KMS-11 (cell line): Measurements from ENCODE around the gene GJB5.

Source experiments
- H2AFZ ChIP-seq: fragments of 200-600 bp; sonication (generic); 2 replicates; pipeline ENCODE4 v1.6.1; 2016; ENCODE audit warnings: antibody characterized with exemption, mixed run types, low read depth
- H3K27ac ChIP-seq: fragments of 200-600 bp; sonication (generic); 2 replicates; pipeline ENCODE4 v1.6.1; 2016; ENCODE audit warnings: mild to moderate bottlenecking, mixed run types
- H3K27me3 ChIP-seq: fragments of 200-600 bp; sonication (generic); 2 replicates; pipeline ENCODE4 v1.6.1; 2017; ENCODE audit warnings: mild to moderate bottlenecking, low read depth, mixed run types, moderate library complexity; ENCODE audit not compliant: insufficient read depth
- H3K36me3 ChIP-seq: fragments of 200-600 bp; sonication (generic); 2 replicates; pipeline ENCODE4 v1.6.1; 2017; ENCODE audit warnings: mild to moderate bottlenecking, mixed run types; ENCODE audit not compliant: insufficient read depth
- H3K4me1 ChIP-seq: fragments of 200-600 bp; sonication (generic); 2 replicates; pipeline ENCODE4 v1.6.1; 2016; ENCODE audit warnings: mild to moderate bottlenecking, low read depth, mixed run types; ENCODE audit not compliant: poor library complexity, severe bottlenecking
- H3K4me2 ChIP-seq: fragments of 200-600 bp; sonication (generic); 2 replicates; pipeline ENCODE4 v1.7.0; 2016; ENCODE audit warnings: mild to moderate bottlenecking, mixed run types
- H3K4me3 ChIP-seq: fragments of 200-600 bp; sonication (generic); IDR thresholded peaks from 2 replicates; pipeline ENCODE4 v1.6.1; 2017; ENCODE audit warnings: low read depth, low read length, mixed read lengths; ENCODE audit not compliant: insufficient read depth
- H3K79me2 ChIP-seq: fragments of 200-600 bp; sonication (generic); 2 replicates; pipeline ENCODE4 v1.6.1; 2016; ENCODE audit warnings: low read depth, mixed run types; ENCODE audit not compliant: insufficient read depth
- H3K9ac ChIP-seq: fragments of 200-600 bp; sonication (generic); 2 replicates; pipeline ENCODE4 v1.6.1; 2016; ENCODE audit warnings: mild to moderate bottlenecking, mixed run types
- H4K20me1 ChIP-seq: fragments of 200-600 bp; sonication (generic); 2 replicates; pipeline ENCODE4 v1.6.1; 2016; ENCODE audit warnings: mild to moderate bottlenecking, mixed run types; ENCODE audit not compliant: insufficient read depth
- TF ChIP-seq, protein P1 (sequence below): fragments of 200-600 bp; sonication (generic); conservative IDR thresholded peaks from 2 replicates; pipeline ENCODE4 v1.6.1; 2017; ENCODE audit warnings: low read depth, mild to moderate bottlenecking, antibody characterized with exemption, low read length, moderate library complexity, mixed read lengths

The GJB5 gene

DNA sequence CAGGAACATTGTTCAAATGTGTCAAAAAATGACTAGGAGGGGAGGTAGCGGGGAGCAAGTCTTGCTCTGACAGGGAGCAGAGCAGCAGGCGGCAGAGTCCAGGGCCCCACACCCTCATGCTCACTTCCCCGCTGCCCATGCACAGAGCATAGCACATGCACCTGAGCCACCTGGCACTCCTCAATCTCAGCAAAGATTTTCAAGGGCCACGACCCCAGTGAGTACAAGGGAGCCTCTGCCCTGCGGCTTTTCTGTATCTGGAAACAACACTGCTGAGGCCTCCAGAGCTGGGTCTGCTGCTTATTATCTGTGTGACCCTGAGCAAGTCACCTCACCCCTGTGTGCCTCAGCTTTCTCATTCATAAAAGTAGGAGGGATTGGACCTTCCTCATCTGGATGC is 25.1 kb downstream of the GJB5 start:
- H3K4me3 ChIP-seq = no peak overlapping the region
- TF ChIP-seq, protein P1, sequence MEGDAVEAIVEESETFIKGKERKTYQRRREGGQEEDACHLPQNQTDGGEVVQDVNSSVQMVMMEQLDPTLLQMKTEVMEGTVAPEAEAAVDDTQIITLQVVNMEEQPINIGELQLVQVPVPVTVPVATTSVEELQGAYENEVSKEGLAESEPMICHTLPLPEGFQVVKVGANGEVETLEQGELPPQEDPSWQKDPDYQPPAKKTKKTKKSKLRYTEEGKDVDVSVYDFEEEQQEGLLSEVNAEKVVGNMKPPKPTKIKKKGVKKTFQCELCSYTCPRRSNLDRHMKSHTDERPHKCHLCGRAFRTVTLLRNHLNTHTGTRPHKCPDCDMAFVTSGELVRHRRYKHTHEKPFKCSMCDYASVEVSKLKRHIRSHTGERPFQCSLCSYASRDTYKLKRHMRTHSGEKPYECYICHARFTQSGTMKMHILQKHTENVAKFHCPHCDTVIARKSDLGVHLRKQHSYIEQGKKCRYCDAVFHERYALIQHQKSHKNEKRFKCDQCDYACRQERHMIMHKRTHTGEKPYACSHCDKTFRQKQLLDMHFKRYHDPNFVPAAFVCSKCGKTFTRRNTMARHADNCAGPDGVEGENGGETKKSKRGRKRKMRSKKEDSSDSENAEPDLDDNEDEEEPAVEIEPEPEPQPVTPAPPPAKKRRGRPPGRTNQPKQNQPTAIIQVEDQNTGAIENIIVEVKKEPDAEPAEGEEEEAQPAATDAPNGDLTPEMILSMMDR = no peak
- H3K27ac ChIP-seq = no peak overlapping the region
- no peaks in the 10 kb centered on the region for H3K27me3 ChIP-seq
- no peaks in the 10 kb centered on the region for H4K20me1 ChIP-seq
- no peak overlapping the region for H3K4me2 ChIP-seq
- no peak overlapping the region for H2AFZ ChIP-seq
- H3K9ac ChIP-seq = no peak overlapping the region
- H3K79me2 ChIP-seq = no peaks in the 10 kb centered on the region
- H3K36me3 ChIP-seq = no peaks in the 10 kb centered on the region
- H3K4me1 ChIP-seq = no peaks in the 10 kb centered on the region

GRCh38 chr1:34780528-34780927 is 25.7 kb downstream of the GJB5 start:
- Histone ChIP-seq H3K9ac (no peak overlapping the region), H3K36me3 (no peaks in the 10 kb centered on the region), H3K4me2 (no peak overlapping the region), H3K4me1 (no peaks in the 10 kb centered on the region), H3K79me2 (no peaks in the 10 kb centered on the region), H3K27me3 (no peaks in the 10 kb centered on the region), H3K4me3 (no peak overlapping the region), H2AFZ (no peak overlapping the region), H4K20me1 (no peaks in the 10 kb centered on the region), H3K27ac (no peak overlapping the region)
- TF ChIP-seq, protein P1 = no peak

DNA sequence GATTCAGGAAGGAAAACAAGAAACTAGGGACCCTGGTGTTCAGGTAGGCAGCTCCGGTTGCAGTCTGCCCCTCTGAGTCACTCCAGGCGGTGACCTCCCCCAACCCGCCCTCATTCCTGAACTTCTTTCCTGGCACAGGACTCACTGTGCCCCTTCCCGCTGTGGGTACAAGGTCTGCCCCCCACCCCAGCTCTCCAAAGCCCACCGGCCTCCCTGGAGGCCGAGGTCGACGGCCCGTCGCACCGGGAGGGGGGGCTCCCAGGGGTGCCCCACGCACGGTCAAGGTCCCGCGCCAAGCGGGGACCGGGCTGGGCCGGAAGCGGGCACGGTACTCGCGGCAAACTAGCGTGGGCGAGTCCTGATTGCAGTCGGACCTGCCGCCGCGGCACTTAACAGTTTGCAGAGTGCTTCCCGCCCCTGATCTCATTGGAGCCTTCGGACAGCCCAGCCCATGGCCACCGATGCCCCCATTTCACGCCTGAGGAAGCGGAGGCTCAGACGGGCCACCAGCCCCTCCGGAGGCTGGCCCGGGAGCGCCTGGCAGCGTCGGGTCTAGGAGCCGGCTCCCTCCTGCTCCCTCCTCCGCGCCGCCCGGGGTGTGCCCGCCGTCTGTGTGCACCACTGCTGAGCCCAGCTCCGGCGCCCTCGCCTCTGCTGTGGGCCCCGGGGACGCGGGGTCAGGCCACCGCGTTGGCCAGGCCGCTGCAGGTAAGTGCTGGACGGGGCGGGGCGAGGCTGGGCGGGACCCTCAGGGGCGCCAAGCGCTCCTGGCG is 26.4 kb downstream of the GJB5 start, which contains the start of gene GJB3:
TSS of gene GJB3 (plus strand) at position 144 of the 773 bp plus-strand sequence. CDS start 3,549 bp downstream, outside the sequence.
- Histone ChIP-seq H3K4me2 (no peak within 1 kb of the TSS), H3K36me3 (no peaks in the 10 kb centered on the region), H3K9ac (no peak within 1 kb of the TSS), H3K4me3 (no peak within 1 kb of the TSS), H2AFZ (no peak within 1 kb of the TSS), H4K20me1 (no peaks in the 10 kb centered on the region), H3K27me3 (no peaks in the 10 kb centered on the region), H3K79me2 (no peaks in the 10 kb centered on the region), H3K27ac (no peak within 1 kb of the TSS), H3K4me1 (no peaks in the 10 kb centered on the region)
- TF ChIP-seq, protein P1 = no peak

- H3K4me2 ChIP-seq = no peak overlapping the region
- H2AFZ ChIP-seq = no peak overlapping the region
- no peaks in the 10 kb centered on the region for H3K79me2 ChIP-seq
- no peaks in the 10 kb centered on the region for H3K27me3 ChIP-seq
- TF ChIP-seq, protein P1 = no peak
- no peaks in the 10 kb centered on the region for H3K36me3 ChIP-seq
- no peaks in the 10 kb centered on the region for H3K4me1 ChIP-seq
- no peak overlapping the region for H3K27ac ChIP-seq
- no peak overlapping the region for H3K9ac ChIP-seq
- no peaks in the 10 kb centered on the region for H4K20me1 ChIP-seq
- H3K4me3 ChIP-seq = no peak overlapping the region
Measured at GRCh38 chr1:34781844-34782391, 27.1 kb downstream of the GJB5 start.
